IMR-90 (cell line): ENCODE data around the gene SUV39H1. TPM values are rescaled to one million over a fixed set of nuclear protein-coding genes. Genes with fewer than 3 reads are reported as not detected.

Experiments
- ATAC-seq: fragments of 200-7000 bp; cut with Tn5 transposase; 2 replicates; pipeline ENCODE4 v1.9.1; 2020; ENCODE audit warnings: low read depth, mild to moderate bottlenecking, moderate library complexity
- BruUV-seq: library from RNA; stranded (reverse); fragments of 400-500 nt; replicated peaks from 2 replicates; lab custom pipeline; 2021; lab: Mats Ljungman, UMichigan
- CTCF ChIA-PET: fragments of 300-600 bp; formaldehyde crosslinking; extraction: SDS; loops from one replicate; lab custom pipeline; 2021; ENCODE audit warnings: antibody characterized with exemption; lab: Yijun Ruan, JAX
- POLR2A ChIA-PET: fragments of 300-600 bp; sonication (Branson Sonifier 250); formaldehyde crosslinking; loops from one replicate; lab custom pipeline; 2022; ENCODE audit warnings: antibody characterized with exemption; ENCODE audit not compliant: unreplicated experiment; lab: Charles Lee
- DNase-seq: peaks from one replicate; pipeline ENCODE4 v3.0.0; 2013
- H2AFZ ChIP-seq: replicated peaks from 2 replicates; pipeline ENCODE3; 2013; ENCODE audit warnings: low read length, mild to moderate bottlenecking; ENCODE audit not compliant: poor library complexity
- H2AK5ac ChIP-seq: 2 replicates; pipeline ENCODE4 v1.6.1; 2013; ENCODE audit warnings: low read depth, low read length, inconsistent platforms
- H2AK9ac ChIP-seq: replicated peaks from 2 replicates; pipeline ENCODE3; 2013; ENCODE audit warnings: mild to moderate bottlenecking, low read depth, low read length, moderate library complexity; ENCODE audit not compliant: poor library complexity
- H2BK120ac ChIP-seq: 2 replicates; pipeline ENCODE4 v1.6.1; 2013; ENCODE audit warnings: low read depth, low read length, inconsistent platforms
- H2BK15ac ChIP-seq: 3 replicates; pipeline ENCODE4 v1.6.1; 2013; ENCODE audit warnings: low read depth, low read length, inconsistent platforms
- H2BK20ac ChIP-seq: 2 replicates; pipeline ENCODE4 v1.6.1; 2013; ENCODE audit warnings: low read depth, mild to moderate bottlenecking, inconsistent platforms, low read length, moderate library complexity
- H2BK5ac ChIP-seq: 2 replicates; pipeline ENCODE4 v1.6.1; 2013; ENCODE audit warnings: mild to moderate bottlenecking, low read depth, low read length, inconsistent platforms; ENCODE audit not compliant: poor library complexity, severe bottlenecking
- H3K14ac ChIP-seq: replicated peaks from 2 replicates; pipeline ENCODE4 v1.6.1; 2013; ENCODE audit warnings: low read depth, low read length, inconsistent platforms
- H3K18ac ChIP-seq: 2 replicates; pipeline ENCODE4 v1.6.1; 2013; ENCODE audit warnings: low read depth, low read length, control low read depth
- H3K23ac ChIP-seq: 2 replicates; pipeline ENCODE4 v1.6.1; 2013; ENCODE audit warnings: low read depth, low read length, inconsistent platforms
- H3K27ac ChIP-seq: 2 replicates; pipeline ENCODE4 v1.5.1; 2013; ENCODE audit warnings: mild to moderate bottlenecking, control low read depth, low read length; ENCODE audit not compliant: insufficient read depth
- H3K27me3 ChIP-seq: 2 replicates; pipeline ENCODE4 v1.6.1; 2013; ENCODE audit warnings: low read length; ENCODE audit not compliant: control insufficient read depth, insufficient read depth
- H3K36me3 ChIP-seq: 2 replicates; pipeline ENCODE4 v1.6.1; 2013; ENCODE audit warnings: low read length, mixed read lengths; ENCODE audit not compliant: control insufficient read depth, insufficient read depth
- H3K4ac ChIP-seq: 2 replicates; pipeline ENCODE4 v1.6.1; 2013; ENCODE audit warnings: low read depth, low read length, inconsistent platforms
- H3K4me1 ChIP-seq: 2 replicates; pipeline ENCODE4 v1.6.1; 2013; ENCODE audit warnings: low read length, mixed read lengths; ENCODE audit not compliant: control insufficient read depth, insufficient read depth
- H3K4me2 ChIP-seq: 2 replicates; pipeline ENCODE4 v1.6.1; 2013; ENCODE audit warnings: low read depth, mild to moderate bottlenecking, control low read depth, low read length, moderate library complexity
- H3K4me3 ChIP-seq: 2 replicates; pipeline ENCODE4 v1.5.1; 2013; ENCODE audit warnings: low read depth, mild to moderate bottlenecking, control low read depth, low read length, moderate library complexity; ENCODE audit not compliant: insufficient read depth
- H3K56ac ChIP-seq: 2 replicates; pipeline ENCODE4 v1.6.1; 2013; ENCODE audit warnings: low read length, inconsistent platforms; ENCODE audit not compliant: insufficient read depth; ENCODE audit errors: extremely low read depth
- H3K79me1 ChIP-seq, 2 experiments: 2 replicates each; pipeline ENCODE4 v1.6.1; 2013; ENCODE audit warnings: low read length in 2 of 2, inconsistent platforms in 1 of 2, low read depth in 1 of 2
- H3K9ac ChIP-seq: 2 replicates; pipeline ENCODE4 v1.6.1; 2013; ENCODE audit warnings: low read depth, low read length, control low read depth
- H3K9me1 ChIP-seq: 2 replicates; pipeline ENCODE4 v1.6.1; 2013; ENCODE audit warnings: low read length, inconsistent platforms; ENCODE audit not compliant: insufficient read depth
- H3K9me3 ChIP-seq: 2 replicates; pipeline ENCODE4 v1.6.1; 2013; ENCODE audit warnings: low read length; ENCODE audit not compliant: control insufficient read depth, insufficient read depth
- H4K20me1 ChIP-seq: 2 replicates; pipeline ENCODE4 v1.6.1; 2013; ENCODE audit warnings: low read length, inconsistent platforms; ENCODE audit not compliant: insufficient read depth
- H4K5ac ChIP-seq: 2 replicates; pipeline ENCODE4 v1.6.1; 2013; ENCODE audit warnings: mild to moderate bottlenecking, low read depth, low read length, control low read depth
- H4K8ac ChIP-seq, 2 experiments: 2 replicates each; pipeline ENCODE4 v1.6.1; 2013; ENCODE audit warnings: low read depth in 2 of 2, low read length in 2 of 2, control low read depth in 1 of 2, inconsistent platforms in 1 of 2
- H4K91ac ChIP-seq: 2 replicates; pipeline ENCODE4 v1.6.1; 2013; ENCODE audit warnings: low read depth, low read length, inconsistent platforms; ENCODE audit not compliant: insufficient read depth
- BHLHE40 ChIP-seq: fragments of 150-350 bp; IDR thresholded peaks from 2 replicates; pipeline ENCODE4 v1.6.1; 2016; ENCODE audit warnings: mild to moderate bottlenecking, low read depth, low read length
- CEBPB ChIP-seq: IDR thresholded peaks from 2 replicates; pipeline ENCODE4 v1.6.1; 2012; ENCODE audit warnings: low read depth, low read length, improper control_type of control experiment
- CHD1 ChIP-seq: IDR thresholded peaks from 2 replicates; pipeline ENCODE4 v1.6.1; 2012; ENCODE audit warnings: low read depth, low read length, improper control_type of control experiment
- FOS ChIP-seq: fragments of 150-350 bp; IDR thresholded peaks from 2 replicates; pipeline ENCODE4 v1.6.1; 2016; ENCODE audit warnings: low read depth, low read length
- MAFK ChIP-seq: IDR thresholded peaks from 2 replicates; pipeline ENCODE4 v1.6.1; 2012; ENCODE audit warnings: low read depth, low read length, improper control_type of control experiment
- MAZ ChIP-seq: IDR thresholded peaks from 2 replicates; pipeline ENCODE4 v1.6.1; 2012; ENCODE audit warnings: low read depth, mild to moderate bottlenecking, low read length, improper control_type of control experiment, moderate library complexity, borderline replicate concordance
- MXI1 ChIP-seq: IDR thresholded peaks from 2 replicates; pipeline ENCODE4 v1.6.1; 2012; ENCODE audit warnings: low read depth, mild to moderate bottlenecking, low read length, moderate library complexity, borderline replicate concordance
- NFE2L2 ChIP-seq: fragments of 150-350 bp; IDR thresholded peaks from 2 replicates; pipeline ENCODE4 v1.6.1; 2016; ENCODE audit warnings: low read depth, mild to moderate bottlenecking, low read length
- POLR2A ChIP-seq: IDR thresholded peaks from 2 replicates; pipeline ENCODE4 v1.6.1; 2012; ENCODE audit warnings: mild to moderate bottlenecking, low read depth, low read length
- RAD21 ChIP-seq: IDR thresholded peaks from 2 replicates; pipeline ENCODE4 v1.6.1; 2012; ENCODE audit warnings: low read length, improper control_type of control experiment
- RCOR1 ChIP-seq: IDR thresholded peaks from 2 replicates; pipeline ENCODE4 v1.6.1; 2012; ENCODE audit warnings: mild to moderate bottlenecking, low read length, improper control_type of control experiment; ENCODE audit not compliant: insufficient replicate concordance
- RFX5 ChIP-seq: IDR thresholded peaks from 2 replicates; pipeline ENCODE4 v1.8.0; 2012; ENCODE audit warnings: low read depth, mild to moderate bottlenecking, low read length, moderate library complexity
- SMC3 ChIP-seq: fragments of 150-350 bp; IDR thresholded peaks from 2 replicates; pipeline ENCODE4 v1.6.1; 2016; ENCODE audit warnings: low read depth, mild to moderate bottlenecking, antibody characterized with exemption, low read length, moderate library complexity
- WGBS, 2 experiments: methylation state at CpG; one replicate each; pipeline versions ENCODE4 v1.1.5 to v1.1.7; 2013; ENCODE audit warnings: missing lambda C conversion rate in 2 of 2; ENCODE audit not compliant: insufficient read length in 1 of 2; ENCODE audit errors: extremely low coverage in 2 of 2; 5-methylcytosine and 5-hydroxymethylcytosine counted together
- dilution Hi-C: fragments of 300-500 bp; cut with HindIII; formaldehyde crosslinking; loops from one replicate; pipeline ENCODE4 v1.14.3; 2018; ENCODE audit warnings: low sequenced_read_pairs; ENCODE audit not compliant: unreplicated experiment
- in situ Hi-C: fragments of 300-500 bp; cut with MboI; formaldehyde crosslinking; loops from 3 replicates; pipeline ENCODE4 v1.14.3; 2019; ENCODE audit warnings: low sequenced_read_pairs, inconsistent platforms, mixed read lengths
- intact Hi-C: fragments of 100-400 bp; cut with micrococcal nuclease; formaldehyde crosslinking; loops from 2 replicates; pipeline ENCODE4 v1.10.0; 2022
- polyA plus RNA-seq, 3 experiments: library from polyadenylated mRNA; depleted of rRNA; stranded (reverse); fragments of >200 nt; gene quantifications; 2 replicates each; pipeline ENCODE4 v1.2.3, GENCODE V29; 2012; ENCODE audit warnings: low replicate concordance in 1 of 3
- total RNA-seq: library from RNA; depleted of rRNA; stranded (reverse); fragments of >200 nt; gene quantifications from 2 replicates; pipeline ENCODE4 v1.2.3, GENCODE V29; 2012
- TF ChIP-seq, protein P1 (sequence below): conservative IDR thresholded peaks from 2 replicates; pipeline ENCODE4 v1.5.1; 2012; ENCODE audit warnings: mild to moderate bottlenecking, low read depth, low read length, improper control_type of control experiment
- TF ChIP-seq, protein P2 (sequence below): fragments of 150-350 bp; IDR thresholded peaks from 2 replicates; pipeline ENCODE4 v1.6.1; 2016; ENCODE audit warnings: low read depth, mild to moderate bottlenecking, low read length, moderate library complexity, borderline replicate concordance
- TF ChIP-seq, protein P3 (sequence below): fragments of 150-350 bp; IDR thresholded peaks from 2 replicates; pipeline ENCODE4 v1.6.1; 2017; ENCODE audit warnings: mild to moderate bottlenecking, antibody characterized with exemption, low read length, low read depth

Gene SUV39H1
- total and polyA plus RNA-seq, 2 of the 4 experiments (the other 2 are of a cell fraction) = 6.6 to 8.6 TPM

DNA sequence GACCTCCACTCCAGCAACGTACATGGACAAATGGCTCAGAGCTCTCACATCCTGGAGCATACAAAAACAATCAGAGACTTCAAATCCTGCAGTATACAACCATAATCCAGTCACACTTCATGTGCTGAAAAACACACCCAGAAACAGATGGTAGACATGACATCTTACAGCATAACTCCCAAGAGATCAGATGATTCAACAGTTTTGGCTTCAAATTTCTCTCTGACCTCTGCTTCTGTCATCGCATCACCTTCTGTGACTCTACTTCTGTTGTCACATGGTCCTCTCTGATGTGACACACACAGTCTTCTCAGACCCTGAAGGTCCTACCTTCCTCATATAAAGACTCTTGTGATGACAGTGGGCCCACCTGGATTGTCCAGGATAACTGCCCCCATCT is 18.5 kb downstream of the SUV39H1 start:
- no peak overlapping the region for H2BK15ac ChIP-seq
- DNase-seq (peak; percentile 58), ATAC-seq (no peak)
- no peak overlapping the region for H4K8ac ChIP-seq
- no peak overlapping the region for H3K4me3 ChIP-seq
- 0 out of 2 replicates have a peak, but pooled peaks cover 2% of the 10 kb centered on the region for H3K4me1 ChIP-seq
- no peak overlapping the region for H3K9ac ChIP-seq
- no peak overlapping the region for H3K56ac ChIP-seq
- intact Hi-C loops (no loop called here), dilution Hi-C loops (no loop called here), in situ Hi-C loops (no loop called here)
- H4K5ac ChIP-seq = no peak overlapping the region
- ChIA-PET POLR2A (no interaction called here), CTCF (no interaction called here)
- H3K27me3 ChIP-seq = peaks cover 1% of the 10 kb centered on the region
- no peak overlapping the region for H3K14ac ChIP-seq
- no peaks in the 10 kb centered on the region for H3K9me1 ChIP-seq
- no peaks in the 10 kb centered on the region for H4K20me1 ChIP-seq
- no peaks in the 10 kb centered on the region for H3K79me1 ChIP-seq
- H3K18ac ChIP-seq = no peak overlapping the region
- 35% methylated on average over 2 of the region's 2 CpGs; no CpG with 5 or more reads in 1 of the 2 experiments for WGBS, 2 experiments
- TF ChIP-seq NFE2L2 (no peak), SMC3 (no peak), CEBPB (no peak), RFX5 (no peak), POLR2A (no peak), RAD21 (no peak), FOS (no peak), BHLHE40 (no peak), MXI1 (no peak), MAFK (no peak), MAZ (no peak), RCOR1 (no peak), CHD1 (no peak)
- TF ChIP-seq, protein P1, sequence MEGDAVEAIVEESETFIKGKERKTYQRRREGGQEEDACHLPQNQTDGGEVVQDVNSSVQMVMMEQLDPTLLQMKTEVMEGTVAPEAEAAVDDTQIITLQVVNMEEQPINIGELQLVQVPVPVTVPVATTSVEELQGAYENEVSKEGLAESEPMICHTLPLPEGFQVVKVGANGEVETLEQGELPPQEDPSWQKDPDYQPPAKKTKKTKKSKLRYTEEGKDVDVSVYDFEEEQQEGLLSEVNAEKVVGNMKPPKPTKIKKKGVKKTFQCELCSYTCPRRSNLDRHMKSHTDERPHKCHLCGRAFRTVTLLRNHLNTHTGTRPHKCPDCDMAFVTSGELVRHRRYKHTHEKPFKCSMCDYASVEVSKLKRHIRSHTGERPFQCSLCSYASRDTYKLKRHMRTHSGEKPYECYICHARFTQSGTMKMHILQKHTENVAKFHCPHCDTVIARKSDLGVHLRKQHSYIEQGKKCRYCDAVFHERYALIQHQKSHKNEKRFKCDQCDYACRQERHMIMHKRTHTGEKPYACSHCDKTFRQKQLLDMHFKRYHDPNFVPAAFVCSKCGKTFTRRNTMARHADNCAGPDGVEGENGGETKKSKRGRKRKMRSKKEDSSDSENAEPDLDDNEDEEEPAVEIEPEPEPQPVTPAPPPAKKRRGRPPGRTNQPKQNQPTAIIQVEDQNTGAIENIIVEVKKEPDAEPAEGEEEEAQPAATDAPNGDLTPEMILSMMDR = no peak
- TF ChIP-seq, protein P2, sequence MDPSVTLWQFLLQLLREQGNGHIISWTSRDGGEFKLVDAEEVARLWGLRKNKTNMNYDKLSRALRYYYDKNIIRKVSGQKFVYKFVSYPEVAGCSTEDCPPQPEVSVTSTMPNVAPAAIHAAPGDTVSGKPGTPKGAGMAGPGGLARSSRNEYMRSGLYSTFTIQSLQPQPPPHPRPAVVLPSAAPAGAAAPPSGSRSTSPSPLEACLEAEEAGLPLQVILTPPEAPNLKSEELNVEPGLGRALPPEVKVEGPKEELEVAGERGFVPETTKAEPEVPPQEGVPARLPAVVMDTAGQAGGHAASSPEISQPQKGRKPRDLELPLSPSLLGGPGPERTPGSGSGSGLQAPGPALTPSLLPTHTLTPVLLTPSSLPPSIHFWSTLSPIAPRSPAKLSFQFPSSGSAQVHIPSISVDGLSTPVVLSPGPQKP = no peak
- TF ChIP-seq, protein P3, sequence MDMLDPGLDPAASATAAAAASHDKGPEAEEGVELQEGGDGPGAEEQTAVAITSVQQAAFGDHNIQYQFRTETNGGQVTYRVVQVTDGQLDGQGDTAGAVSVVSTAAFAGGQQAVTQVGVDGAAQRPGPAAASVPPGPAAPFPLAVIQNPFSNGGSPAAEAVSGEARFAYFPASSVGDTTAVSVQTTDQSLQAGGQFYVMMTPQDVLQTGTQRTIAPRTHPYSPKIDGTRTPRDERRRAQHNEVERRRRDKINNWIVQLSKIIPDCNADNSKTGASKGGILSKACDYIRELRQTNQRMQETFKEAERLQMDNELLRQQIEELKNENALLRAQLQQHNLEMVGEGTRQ = no peak
- H2AK5ac ChIP-seq = no peak overlapping the region
- H4K91ac ChIP-seq = no peak overlapping the region
- H2BK120ac ChIP-seq = no peak overlapping the region
- H3K23ac ChIP-seq = no peak overlapping the region
- H2BK20ac ChIP-seq = no peak overlapping the region
- no peak overlapping the region for H3K27ac ChIP-seq
- H3K4ac ChIP-seq = no peak overlapping the region
- H2AFZ ChIP-seq = no peak overlapping the region
- no TSS peak for BruUV-seq
- no peaks in the 10 kb centered on the region for H3K9me3 ChIP-seq
- no peaks in the 10 kb centered on the region for H3K36me3 ChIP-seq
- H2BK5ac ChIP-seq = no peak overlapping the region
- no peak overlapping the region for H3K4me2 ChIP-seq
- no peak overlapping the region for H2AK9ac ChIP-seq
